Measurements from ENCODE around the gene MAP1B. TPM values are rescaled to one million over a fixed set of nuclear protein-coding genes. Genes with fewer than 3 reads are reported as not detected.
A peak's percentile ranks its signal among the peaks of the same experiment; 100 is the strongest.

Gene MAP1B
- total and polyA plus RNA-seq, 9 donors: 23.5 to 55.0 (median 27.8) TPM

DNA sequence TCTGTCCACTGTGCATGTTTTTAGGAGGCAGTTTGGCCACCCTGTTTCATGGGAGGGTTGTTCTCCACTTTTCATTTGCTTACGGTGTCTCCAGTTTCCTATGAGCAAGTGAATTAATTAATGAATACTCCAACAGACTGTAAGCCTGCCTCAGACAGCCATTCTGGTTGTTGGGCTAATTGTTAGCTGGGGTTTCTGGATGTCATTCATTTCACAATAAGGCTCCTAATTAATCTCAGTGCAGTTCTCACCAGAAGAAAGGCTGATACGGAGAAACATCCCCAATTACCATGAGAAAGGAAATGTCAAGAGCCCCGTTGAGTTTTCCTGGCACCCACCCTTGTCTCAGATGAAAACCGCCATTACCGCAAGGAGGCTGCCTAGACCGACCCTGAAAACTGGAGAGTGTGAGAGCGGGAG, 75.8 kb downstream of the MAP1B start:
- Histone ChIP-seq H3K4me3 (ENCODE audit: low read length) (no peak overlapping the region), H3K4me1 (ENCODE audit: control insufficient read depth, insufficient read depth, low read length) (peaks cover 31% of the 10 kb centered on the region), H3K27me3 (ENCODE audit: control insufficient read depth, insufficient read depth, low read length) (no peaks in the 10 kb centered on the region), H3K9me3 (replicated peaks; ENCODE audit: control insufficient read depth, low read depth, low read length) (no peaks in the 10 kb centered on the region), H3K27ac (ENCODE audit: low read length) (no peak overlapping the region), H3K36me3 (ENCODE audit: control insufficient read depth, insufficient read depth, low read length) (peaks cover 10% of the 10 kb centered on the region)
- WGBS (ENCODE audit: insufficient coverage): no CpG with 5 or more reads among the region's 7 CpGs
- no peak for DNase-seq

DNA sequence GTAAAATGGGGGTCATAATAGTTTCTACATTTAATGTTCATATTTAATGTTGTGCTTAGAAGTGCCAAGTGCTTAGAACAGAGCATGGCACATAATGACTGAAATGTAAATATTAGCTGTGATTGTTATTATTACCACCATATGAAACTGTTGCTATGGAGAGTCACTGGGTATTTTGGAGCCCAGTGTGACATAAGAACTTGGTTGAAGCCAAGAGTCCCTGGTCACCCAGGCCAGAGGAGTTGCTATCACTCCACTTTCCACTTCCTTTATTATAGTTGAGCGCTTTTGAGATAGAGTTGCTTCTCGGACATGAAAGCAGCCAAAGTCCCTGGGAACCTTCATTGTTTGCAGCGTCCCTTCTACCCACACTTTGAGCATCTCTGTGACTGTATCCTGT, 77.1 kb downstream of the MAP1B start:
- peaks cover 12% of the 10 kb centered on the region for H3K36me3 ChIP-seq (ENCODE audit: control insufficient read depth, insufficient read depth, low read length)
- H3K4me3 ChIP-seq (ENCODE audit: low read length): no peak overlapping the region
- no peak for DNase-seq
- no CpG with 5 or more reads among the region's 3 CpGs for WGBS (ENCODE audit: insufficient coverage)
- no peak overlapping the region for H3K27ac ChIP-seq (ENCODE audit: low read length)
- H3K4me1 ChIP-seq (ENCODE audit: control insufficient read depth, insufficient read depth, low read length): peaks cover 25% of the 10 kb centered on the region
- no peaks in the 10 kb centered on the region for H3K27me3 ChIP-seq (ENCODE audit: control insufficient read depth, insufficient read depth, low read length)
- no peaks in the 10 kb centered on the region for H3K9me3 ChIP-seq (replicated peaks; ENCODE audit: control insufficient read depth, low read depth, low read length)

DNA sequence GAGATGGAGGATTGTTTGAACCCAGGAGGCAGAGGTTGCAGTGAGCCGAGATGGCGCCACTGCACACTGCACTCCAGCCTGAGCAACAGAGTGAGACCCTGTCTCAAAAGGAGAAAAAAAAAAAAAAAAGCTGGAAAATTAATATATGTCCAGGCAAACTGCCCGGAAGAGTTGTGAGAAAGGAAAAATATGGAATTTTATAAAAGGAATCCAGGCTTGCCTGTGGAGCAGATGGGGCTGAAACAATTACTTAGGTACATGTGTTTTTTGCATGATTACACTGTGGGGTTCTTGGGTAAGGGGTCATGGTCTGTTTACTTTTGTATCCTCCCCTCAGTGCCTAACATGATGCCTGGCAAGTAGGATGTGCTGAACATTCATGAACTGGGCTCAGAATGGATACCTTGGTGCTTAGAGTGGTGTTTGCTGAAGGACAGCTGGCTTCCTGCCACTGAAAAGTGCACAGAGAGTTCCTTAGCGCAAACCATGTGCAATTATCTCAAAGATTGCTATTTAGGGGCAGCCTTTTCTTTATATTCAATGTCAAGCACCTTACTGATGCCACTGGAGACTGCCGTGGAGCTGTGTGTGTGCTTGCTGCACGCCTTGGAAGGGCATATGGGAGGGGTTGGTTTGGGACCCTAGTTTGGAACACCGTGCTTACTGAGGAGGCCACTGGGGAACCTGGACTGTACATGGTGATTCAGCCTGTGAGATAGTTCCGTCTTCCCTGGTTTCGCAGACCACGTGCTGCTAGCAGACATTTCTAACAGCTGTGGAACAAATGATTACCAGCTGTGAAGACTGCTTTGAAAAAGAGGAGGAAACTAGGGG, 78.4 kb downstream of the MAP1B start:
- DNase-seq: peak; percentile 96
- Histone ChIP-seq H3K36me3 (ENCODE audit: control insufficient read depth, insufficient read depth, low read length) (peaks cover 12% of the 10 kb centered on the region), H3K27ac (ENCODE audit: low read length) (peak overlapping the region; percentile 80), H3K4me1 (ENCODE audit: control insufficient read depth, insufficient read depth, low read length) (peaks cover 19% of the 10 kb centered on the region), H3K9me3 (replicated peaks; ENCODE audit: control insufficient read depth, low read depth, low read length) (no peaks in the 10 kb centered on the region), H3K4me3 (ENCODE audit: low read length) (no peak overlapping the region), H3K27me3 (ENCODE audit: control insufficient read depth, insufficient read depth, low read length) (no peaks in the 10 kb centered on the region)
- 25% methylated on average over 8 of the region's 10 CpGs for WGBS (ENCODE audit: insufficient coverage)

DNA sequence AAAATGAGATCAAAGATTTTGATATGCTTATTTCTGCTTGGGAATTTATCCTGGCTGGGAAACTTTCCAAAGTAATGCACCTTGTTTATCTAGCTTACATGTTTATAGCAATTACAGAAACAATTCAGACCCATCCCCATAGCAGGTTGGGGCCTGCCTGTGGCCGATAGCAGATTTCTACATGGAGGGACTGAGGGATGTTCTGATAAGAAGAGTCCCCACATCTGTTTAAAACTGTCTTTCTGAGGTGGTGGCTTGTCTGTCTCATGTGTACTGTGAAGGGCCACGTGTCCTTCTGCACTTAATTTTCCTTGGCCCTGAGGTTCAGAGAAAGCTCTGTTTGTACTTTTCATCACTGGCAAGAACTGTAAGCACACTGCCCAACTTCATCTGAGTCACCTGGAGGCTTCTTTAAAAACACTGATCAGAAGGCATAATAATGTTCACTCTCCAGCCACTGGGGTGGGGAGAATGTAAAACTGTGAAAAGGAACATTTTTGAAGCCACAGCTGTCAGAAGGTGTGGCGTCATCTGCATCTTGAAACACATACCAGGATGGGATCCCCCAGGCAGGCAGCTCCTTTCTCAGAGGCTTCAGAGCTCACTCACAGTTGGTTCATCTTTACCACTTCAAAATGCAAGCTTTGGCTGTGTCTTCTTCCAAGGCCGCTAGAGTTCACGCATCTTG, 80.3 kb downstream of the MAP1B start:
- 0% methylated on average over 1 of the region's 5 CpGs for WGBS (ENCODE audit: insufficient coverage)
- Histone ChIP-seq H3K4me3 (ENCODE audit: low read length) (no peak overlapping the region), H3K36me3 (ENCODE audit: control insufficient read depth, insufficient read depth, low read length) (peaks cover 12% of the 10 kb centered on the region), H3K27me3 (ENCODE audit: control insufficient read depth, insufficient read depth, low read length) (no peaks in the 10 kb centered on the region), H3K27ac (ENCODE audit: low read length) (no peak overlapping the region), H3K9me3 (replicated peaks; ENCODE audit: control insufficient read depth, low read depth, low read length) (no peaks in the 10 kb centered on the region), H3K4me1 (ENCODE audit: control insufficient read depth, insufficient read depth, low read length) (peaks cover 19% of the 10 kb centered on the region)
- peak; percentile 41 for DNase-seq

DNA sequence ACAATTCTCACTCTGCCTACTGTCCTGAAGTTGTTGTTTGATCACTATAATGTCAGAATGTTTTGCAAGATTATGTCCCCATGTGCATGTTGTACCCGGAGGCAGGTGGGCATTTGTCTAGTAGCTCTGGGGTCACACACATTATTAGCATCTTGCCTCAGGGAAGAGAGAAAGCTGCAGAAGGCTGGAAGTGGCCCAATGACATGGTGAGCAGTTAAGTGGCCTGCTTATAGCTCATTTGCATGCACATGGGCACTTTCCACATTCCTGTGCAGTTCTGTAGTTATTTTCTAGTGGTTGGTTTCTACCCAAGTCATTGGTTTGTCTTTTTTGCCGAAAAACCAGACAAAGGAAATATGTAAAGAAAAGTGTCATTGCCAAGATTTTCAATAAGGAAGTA, 80.9 kb downstream of the MAP1B start:
- Histone ChIP-seq H3K4me1 (ENCODE audit: control insufficient read depth, insufficient read depth, low read length) (peaks cover 19% of the 10 kb centered on the region), H3K4me3 (ENCODE audit: low read length) (no peak overlapping the region), H3K27ac (ENCODE audit: low read length) (no peak overlapping the region), H3K27me3 (ENCODE audit: control insufficient read depth, insufficient read depth, low read length) (no peaks in the 10 kb centered on the region), H3K36me3 (ENCODE audit: control insufficient read depth, insufficient read depth, low read length) (peaks cover 12% of the 10 kb centered on the region), H3K9me3 (replicated peaks; ENCODE audit: control insufficient read depth, low read depth, low read length) (no peaks in the 10 kb centered on the region)
- DNase-seq: no peak
- 100% methylated on average over 1 of the region's 2 CpGs for WGBS (ENCODE audit: insufficient coverage)

DNA sequence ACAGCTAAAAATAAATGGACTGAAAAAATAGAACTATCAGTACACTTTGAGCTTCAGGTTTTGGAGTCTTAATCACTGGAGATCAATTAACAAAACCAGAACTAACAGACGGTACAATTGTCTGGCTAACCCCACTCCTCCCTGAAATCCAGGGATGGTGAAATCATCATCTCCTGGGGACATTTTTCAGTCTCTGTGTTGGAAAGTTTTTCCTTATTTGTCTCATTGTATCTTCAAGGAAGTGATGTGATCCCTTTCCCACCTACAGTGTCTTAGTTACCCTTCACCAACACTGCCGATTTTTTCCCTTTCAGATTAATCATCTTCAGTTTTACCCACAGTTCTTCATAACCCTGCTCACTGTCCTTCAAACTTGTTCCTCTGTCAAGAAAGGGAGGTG, 81.9 kb downstream of the MAP1B start:
- H3K9me3 ChIP-seq (replicated peaks; ENCODE audit: control insufficient read depth, low read depth, low read length): no peaks in the 10 kb centered on the region
- peaks cover 14% of the 10 kb centered on the region for H3K36me3 ChIP-seq (ENCODE audit: control insufficient read depth, insufficient read depth, low read length)
- H3K4me1 ChIP-seq (ENCODE audit: control insufficient read depth, insufficient read depth, low read length): peaks cover 19% of the 10 kb centered on the region
- no peak overlapping the region for H3K4me3 ChIP-seq (ENCODE audit: low read length)
- WGBS (ENCODE audit: insufficient coverage): no CpG with 5 or more reads among the region's 2 CpGs
- no peaks in the 10 kb centered on the region for H3K27me3 ChIP-seq (ENCODE audit: control insufficient read depth, insufficient read depth, low read length)
- peak; percentile 84 for DNase-seq
- peak overlapping the region; percentile 57 for H3K27ac ChIP-seq (ENCODE audit: low read length)

DNA sequence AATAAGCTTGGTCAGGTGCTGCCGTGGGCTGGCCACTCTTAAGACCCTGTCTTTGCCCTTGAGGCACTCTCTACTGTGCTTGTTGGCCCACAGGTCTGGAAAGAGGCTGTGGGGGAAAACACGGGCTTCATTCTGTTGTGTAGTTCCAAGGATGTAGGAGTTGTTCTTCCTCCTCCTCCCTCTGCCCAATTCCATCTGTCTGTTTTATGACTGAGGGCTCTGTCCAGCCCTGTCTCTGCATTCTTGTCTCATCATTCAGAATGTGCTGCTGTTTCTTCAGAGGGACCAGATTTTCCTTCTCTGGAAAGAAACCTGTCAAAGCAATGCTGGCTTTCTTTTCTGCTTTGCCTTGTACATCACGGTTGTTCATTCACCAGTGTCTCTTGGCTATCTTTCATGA, 84.1 kb downstream of the MAP1B start:
- no peaks in the 10 kb centered on the region for H3K27me3 ChIP-seq (ENCODE audit: control insufficient read depth, insufficient read depth, low read length)
- no peak overlapping the region for H3K4me3 ChIP-seq (ENCODE audit: low read length)
- no peak for DNase-seq
- peaks cover 26% of the 10 kb centered on the region for H3K36me3 ChIP-seq (ENCODE audit: control insufficient read depth, insufficient read depth, low read length)
- H3K4me1 ChIP-seq (ENCODE audit: control insufficient read depth, insufficient read depth, low read length): peaks cover 6% of the 10 kb centered on the region
- WGBS (ENCODE audit: insufficient coverage): 83% methylated on average over 1 of the region's 3 CpGs
- H3K9me3 ChIP-seq (replicated peaks; ENCODE audit: control insufficient read depth, low read depth, low read length): peaks cover 2% of the 10 kb centered on the region
- no peak overlapping the region for H3K27ac ChIP-seq (ENCODE audit: low read length)

DNA sequence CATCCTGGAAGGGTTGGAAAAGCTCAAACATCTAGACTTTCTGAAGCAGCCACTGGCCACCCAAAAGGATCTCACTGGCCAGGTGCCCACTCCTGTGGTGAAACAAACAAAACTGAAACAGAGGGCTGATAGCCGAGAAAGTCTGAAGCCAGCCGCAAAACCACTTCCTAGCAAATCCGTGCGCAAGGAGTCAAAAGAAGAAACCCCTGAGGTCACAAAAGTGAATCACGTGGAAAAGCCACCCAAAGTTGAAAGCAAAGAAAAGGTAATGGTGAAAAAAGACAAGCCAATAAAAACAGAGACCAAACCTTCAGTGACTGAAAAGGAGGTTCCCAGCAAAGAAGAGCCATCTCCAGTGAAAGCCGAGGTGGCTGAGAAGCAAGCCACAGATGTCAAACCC, 87.6 kb downstream of the MAP1B start:
- Histone ChIP-seq H3K36me3 (ENCODE audit: control insufficient read depth, insufficient read depth, low read length) (peaks cover 38% of the 10 kb centered on the region), H3K27me3 (ENCODE audit: control insufficient read depth, insufficient read depth, low read length) (no peaks in the 10 kb centered on the region), H3K4me3 (ENCODE audit: low read length) (no peak overlapping the region), H3K27ac (ENCODE audit: low read length) (no peak overlapping the region), H3K4me1 (ENCODE audit: control insufficient read depth, insufficient read depth, low read length) (no peaks in the 10 kb centered on the region), H3K9me3 (replicated peaks; ENCODE audit: control insufficient read depth, low read depth, low read length) (peaks cover 2% of the 10 kb centered on the region)
- WGBS (ENCODE audit: insufficient coverage): 100% methylated on average over 2 of the region's 6 CpGs
- DNase-seq: no peak

DNA sequence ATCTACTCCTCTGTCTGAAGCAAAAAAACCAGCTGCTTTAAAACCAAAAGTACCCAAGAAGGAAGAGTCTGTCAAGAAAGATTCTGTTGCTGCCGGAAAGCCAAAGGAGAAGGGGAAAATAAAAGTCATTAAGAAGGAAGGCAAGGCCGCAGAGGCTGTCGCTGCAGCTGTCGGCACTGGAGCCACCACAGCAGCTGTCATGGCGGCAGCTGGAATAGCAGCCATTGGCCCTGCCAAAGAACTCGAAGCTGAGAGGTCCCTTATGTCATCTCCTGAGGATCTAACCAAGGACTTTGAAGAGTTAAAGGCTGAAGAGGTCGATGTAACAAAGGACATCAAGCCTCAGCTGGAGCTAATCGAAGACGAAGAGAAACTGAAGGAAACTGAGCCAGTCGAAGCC, 88.3 kb downstream of the MAP1B start:
- 94% methylated on average over 10 of the region's 10 CpGs for WGBS (ENCODE audit: insufficient coverage)
- H3K36me3 ChIP-seq (ENCODE audit: control insufficient read depth, insufficient read depth, low read length): peaks cover 44% of the 10 kb centered on the region

DNA sequence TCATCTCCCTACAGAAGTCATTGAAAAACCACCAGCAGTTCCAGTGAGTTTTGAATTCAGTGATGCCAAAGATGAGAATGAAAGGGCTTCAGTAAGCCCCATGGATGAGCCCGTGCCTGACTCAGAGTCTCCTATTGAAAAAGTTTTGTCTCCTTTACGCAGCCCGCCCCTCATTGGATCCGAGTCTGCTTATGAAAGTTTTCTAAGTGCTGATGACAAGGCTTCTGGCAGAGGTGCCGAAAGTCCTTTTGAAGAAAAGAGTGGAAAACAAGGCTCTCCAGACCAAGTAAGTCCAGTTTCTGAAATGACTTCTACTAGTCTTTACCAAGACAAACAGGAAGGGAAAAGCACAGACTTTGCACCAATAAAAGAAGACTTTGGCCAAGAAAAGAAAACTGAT, 90.1 kb downstream of the MAP1B start:
- no peak for DNase-seq
- no peaks in the 10 kb centered on the region for H3K4me1 ChIP-seq (ENCODE audit: control insufficient read depth, insufficient read depth, low read length)
- no peaks in the 10 kb centered on the region for H3K27me3 ChIP-seq (ENCODE audit: control insufficient read depth, insufficient read depth, low read length)
- no peak overlapping the region for H3K27ac ChIP-seq (ENCODE audit: low read length)
- peaks cover 2% of the 10 kb centered on the region for H3K9me3 ChIP-seq (replicated peaks; ENCODE audit: control insufficient read depth, low read depth, low read length)
- H3K4me3 ChIP-seq (ENCODE audit: low read length): no peak overlapping the region
- H3K36me3 ChIP-seq (ENCODE audit: control insufficient read depth, insufficient read depth, low read length): peaks cover 45% of the 10 kb centered on the region
- 100% methylated on average over 4 of the region's 5 CpGs for WGBS (ENCODE audit: insufficient coverage)

More for the DNA sequence above, 88.3 kb downstream of the MAP1B start:
- H3K4me3 ChIP-seq (ENCODE audit: low read length): no peak overlapping the region
- no peaks in the 10 kb centered on the region for H3K4me1 ChIP-seq (ENCODE audit: control insufficient read depth, insufficient read depth, low read length)
- no peak overlapping the region for H3K27ac ChIP-seq (ENCODE audit: low read length)
- no peak for DNase-seq
- H3K27me3 ChIP-seq (ENCODE audit: control insufficient read depth, insufficient read depth, low read length): no peaks in the 10 kb centered on the region
- H3K9me3 ChIP-seq (replicated peaks; ENCODE audit: control insufficient read depth, low read depth, low read length): peaks cover 2% of the 10 kb centered on the region
